HFFc6 (cell line): Measurements from ENCODE around the gene SPOUT1. TPM values are rescaled to one million over a fixed set of nuclear protein-coding genes. Genes with fewer than 3 reads are reported as not detected.
A peak's percentile ranks its signal among the peaks of the same experiment; 100 is the strongest.

ENCODE experiments used
- DNase-seq: peaks from one replicate; pipeline ENCODE4 v3.0.0-alpha.2; 2018
- H3K27ac Mint-ChIP-seq: 2 replicates; pipeline ENCODE4 v1.8.0; 2020; ENCODE audit warnings: mild to moderate bottlenecking, mixed read lengths
- H3K27me3 Mint-ChIP-seq: 2 replicates; pipeline ENCODE4 v1.8.0; 2021; ENCODE audit warnings: mild to moderate bottlenecking, moderate library complexity, mixed read lengths; ENCODE audit not compliant: insufficient read depth
- H3K36me3 Mint-ChIP-seq: 2 replicates; pipeline ENCODE4 v1.8.0; 2021; ENCODE audit warnings: low read depth, mixed read lengths
- H3K4me1 Mint-ChIP-seq: 2 replicates; pipeline ENCODE4 v1.8.0; 2020; ENCODE audit warnings: low read depth, mixed read lengths
- H3K4me3 Mint-ChIP-seq: 2 replicates; pipeline ENCODE4 v1.8.0; 2020; ENCODE audit warnings: mild to moderate bottlenecking, moderate library complexity, mixed read lengths
- H3K9me3 Mint-ChIP-seq: 2 replicates; pipeline ENCODE4 v1.8.0; 2020; ENCODE audit warnings: mild to moderate bottlenecking, mixed read lengths
- total RNA-seq, 6 experiments: library from RNA; stranded (reverse); fragmentation: NEBNext Ultra II Directional; extraction: Animal tissue kit (Norgen Biotek cat#: 25700); gene quantifications; 2 replicates in 1 of 6; 3 replicates in 5 of 6; pipeline ENCODE4 v1.2.3, GENCODE V29; 2021
- TF ChIP-seq, protein P1 (sequence below): fragments of 200-600 bp; sonication (generic); IDR thresholded peaks from 2 replicates; pipeline ENCODE4 v1.5.0; 2021; ENCODE audit warnings: antibody characterized with exemption, mild to moderate bottlenecking

SPOUT1 gene
- total RNA-seq, 6 experiments from 2014 or later: 33.2 to 46.8 (median 38.2) TPM

DNA sequence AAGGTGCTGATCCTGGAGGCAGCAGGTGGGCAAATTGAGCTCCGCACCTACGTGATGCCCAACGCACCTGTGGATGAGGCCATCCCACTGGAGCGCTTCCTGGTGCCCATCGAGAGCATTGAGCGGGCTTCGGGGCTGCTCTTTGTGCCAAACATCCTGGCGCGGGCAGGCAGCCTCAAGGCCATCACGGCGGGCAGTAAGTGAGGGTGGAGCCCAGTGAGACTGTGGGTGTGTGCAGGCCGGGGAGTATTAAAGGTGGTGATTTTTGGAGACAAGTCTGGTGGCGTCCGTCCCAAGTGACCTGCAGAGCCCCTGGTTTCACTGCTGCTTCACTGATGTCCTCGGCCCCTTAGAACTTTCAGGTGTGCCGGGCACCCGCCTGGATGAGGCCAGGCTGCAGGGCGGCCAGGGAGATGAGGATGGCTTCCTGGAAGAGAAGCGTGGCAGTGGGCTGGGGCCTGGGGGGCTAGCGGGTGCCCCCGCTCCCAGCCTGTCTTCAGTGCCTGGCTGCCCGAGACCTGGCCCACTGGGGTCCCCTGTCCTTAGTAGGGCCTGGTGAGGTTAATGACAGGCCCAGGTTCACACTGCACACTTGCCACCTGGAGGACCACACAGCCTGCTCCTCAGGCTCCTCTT lies 7.1 kb downstream of the SPOUT1 start:
- DNase-seq: no peak
- no peak overlapping the region for H3K4me3 Mint-ChIP-seq
- H3K9me3 Mint-ChIP-seq: no peaks in the 10 kb centered on the region
- peaks cover 5% of the 10 kb centered on the region; the same call in 1 of the 2 replicates for H3K36me3 Mint-ChIP-seq
- H3K27me3 Mint-ChIP-seq: peaks cover 2% of the 10 kb centered on the region
- H3K27ac Mint-ChIP-seq: no peak overlapping the region
- peaks cover 9% of the 10 kb centered on the region for H3K4me1 Mint-ChIP-seq
- TF ChIP-seq, protein P1, sequence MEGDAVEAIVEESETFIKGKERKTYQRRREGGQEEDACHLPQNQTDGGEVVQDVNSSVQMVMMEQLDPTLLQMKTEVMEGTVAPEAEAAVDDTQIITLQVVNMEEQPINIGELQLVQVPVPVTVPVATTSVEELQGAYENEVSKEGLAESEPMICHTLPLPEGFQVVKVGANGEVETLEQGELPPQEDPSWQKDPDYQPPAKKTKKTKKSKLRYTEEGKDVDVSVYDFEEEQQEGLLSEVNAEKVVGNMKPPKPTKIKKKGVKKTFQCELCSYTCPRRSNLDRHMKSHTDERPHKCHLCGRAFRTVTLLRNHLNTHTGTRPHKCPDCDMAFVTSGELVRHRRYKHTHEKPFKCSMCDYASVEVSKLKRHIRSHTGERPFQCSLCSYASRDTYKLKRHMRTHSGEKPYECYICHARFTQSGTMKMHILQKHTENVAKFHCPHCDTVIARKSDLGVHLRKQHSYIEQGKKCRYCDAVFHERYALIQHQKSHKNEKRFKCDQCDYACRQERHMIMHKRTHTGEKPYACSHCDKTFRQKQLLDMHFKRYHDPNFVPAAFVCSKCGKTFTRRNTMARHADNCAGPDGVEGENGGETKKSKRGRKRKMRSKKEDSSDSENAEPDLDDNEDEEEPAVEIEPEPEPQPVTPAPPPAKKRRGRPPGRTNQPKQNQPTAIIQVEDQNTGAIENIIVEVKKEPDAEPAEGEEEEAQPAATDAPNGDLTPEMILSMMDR: no peak

DNA sequence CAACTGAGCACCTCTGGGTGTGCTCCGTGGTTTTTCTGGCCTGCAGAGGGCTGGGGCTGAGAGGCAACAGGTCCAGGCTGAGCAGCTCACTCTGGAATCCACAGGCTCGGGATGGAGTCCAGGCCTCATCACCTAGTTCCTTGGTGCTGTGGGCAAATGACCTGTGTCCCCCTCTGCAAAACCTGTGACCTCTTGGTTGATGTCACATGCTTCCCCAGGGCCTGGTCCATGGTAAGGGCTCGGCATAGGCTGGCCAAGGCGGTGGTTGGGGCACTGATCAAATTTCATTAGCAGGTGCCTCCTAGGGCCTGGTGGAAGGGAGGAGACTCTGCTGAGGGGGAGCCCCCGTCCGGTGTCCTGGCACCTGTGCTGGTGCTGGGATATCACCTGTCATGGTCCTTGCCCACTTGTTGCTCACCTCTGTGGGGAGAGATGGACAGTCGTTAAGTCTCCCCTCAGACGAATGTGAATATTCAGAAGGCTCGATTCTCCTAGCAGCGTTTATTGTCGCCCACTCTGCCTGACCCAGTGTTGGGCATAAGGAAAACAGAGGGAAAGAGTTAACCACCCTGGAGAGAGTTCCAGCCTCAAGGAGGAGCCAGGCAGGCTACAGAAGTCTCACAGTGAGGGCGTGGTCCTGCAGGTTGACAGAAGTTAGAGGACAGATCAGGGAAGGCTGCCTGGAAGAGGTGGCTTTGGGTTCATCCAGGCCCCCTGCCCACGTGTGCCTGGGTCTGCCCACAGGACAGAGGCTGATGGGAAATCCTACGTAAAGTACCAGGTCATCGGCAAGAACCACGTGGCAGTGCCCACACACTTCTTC lies 7.8 kb downstream of the SPOUT1 start:
- H3K27ac Mint-ChIP-seq: no peak overlapping the region
- TF ChIP-seq, protein P1: no peak
- no peak for DNase-seq
- H3K27me3 Mint-ChIP-seq: peaks cover 2% of the 10 kb centered on the region
- no peaks in the 10 kb centered on the region for H3K9me3 Mint-ChIP-seq
- H3K36me3 Mint-ChIP-seq: peaks cover 5% of the 10 kb centered on the region; the same call in 1 of the 2 replicates
- H3K4me1 Mint-ChIP-seq: peaks cover 9% of the 10 kb centered on the region
- H3K4me3 Mint-ChIP-seq: no peak overlapping the region

DNA sequence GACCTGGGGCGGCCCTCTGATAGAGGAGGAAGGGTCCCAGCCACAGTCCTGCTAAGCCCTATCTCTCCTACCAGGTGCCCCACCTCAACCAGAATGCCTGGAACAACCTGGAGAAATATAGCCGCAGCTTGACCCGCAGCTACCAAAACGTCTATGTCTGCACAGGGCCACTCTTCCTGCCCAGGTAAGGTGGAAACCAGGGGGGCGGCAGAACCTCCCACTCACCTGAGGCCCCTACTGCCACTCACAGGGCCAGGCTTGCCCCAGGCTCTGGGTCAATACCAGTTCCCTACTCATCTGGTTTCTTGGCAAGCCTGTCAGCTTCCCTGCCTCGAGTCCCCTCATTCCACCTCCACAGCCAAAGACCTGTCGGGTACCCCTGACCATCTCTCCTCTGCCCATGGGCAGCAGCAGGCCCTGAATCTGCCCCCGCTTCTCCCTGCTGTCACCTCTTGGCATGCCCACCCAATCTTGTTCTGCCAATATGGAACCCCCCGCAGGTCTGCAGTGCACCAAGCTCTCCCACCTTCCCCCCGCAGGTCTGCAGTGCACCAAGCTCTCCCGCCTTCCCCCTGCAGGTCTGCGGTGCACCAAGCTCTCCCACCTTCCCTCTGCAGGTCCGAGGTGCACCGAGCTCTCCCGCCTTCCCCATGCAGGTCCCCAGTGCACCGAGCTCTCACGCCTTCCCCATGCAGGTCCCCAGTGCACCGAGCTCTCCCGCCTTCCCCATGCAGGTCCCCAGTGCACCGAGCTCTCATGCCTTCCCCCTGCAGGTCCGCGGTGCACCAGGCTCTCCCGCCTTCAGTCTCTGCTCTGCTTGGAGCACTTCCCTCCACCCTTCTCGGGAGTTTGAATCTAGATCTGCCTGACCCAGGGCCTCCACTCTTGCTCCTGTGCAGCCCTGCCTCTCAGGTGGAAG lies 8.7 kb downstream of the SPOUT1 start:
- no peak overlapping the region for H3K27ac Mint-ChIP-seq
- H3K27me3 Mint-ChIP-seq: peaks cover 2% of the 10 kb centered on the region
- no peak overlapping the region for H3K4me3 Mint-ChIP-seq
- no peaks in the 10 kb centered on the region for H3K9me3 Mint-ChIP-seq
- DNase-seq: no peak
- TF ChIP-seq, protein P1: no peak
- H3K4me1 Mint-ChIP-seq: peaks cover 9% of the 10 kb centered on the region
- peaks cover 5% of the 10 kb centered on the region; the same call in 1 of the 2 replicates for H3K36me3 Mint-ChIP-seq

DNA sequence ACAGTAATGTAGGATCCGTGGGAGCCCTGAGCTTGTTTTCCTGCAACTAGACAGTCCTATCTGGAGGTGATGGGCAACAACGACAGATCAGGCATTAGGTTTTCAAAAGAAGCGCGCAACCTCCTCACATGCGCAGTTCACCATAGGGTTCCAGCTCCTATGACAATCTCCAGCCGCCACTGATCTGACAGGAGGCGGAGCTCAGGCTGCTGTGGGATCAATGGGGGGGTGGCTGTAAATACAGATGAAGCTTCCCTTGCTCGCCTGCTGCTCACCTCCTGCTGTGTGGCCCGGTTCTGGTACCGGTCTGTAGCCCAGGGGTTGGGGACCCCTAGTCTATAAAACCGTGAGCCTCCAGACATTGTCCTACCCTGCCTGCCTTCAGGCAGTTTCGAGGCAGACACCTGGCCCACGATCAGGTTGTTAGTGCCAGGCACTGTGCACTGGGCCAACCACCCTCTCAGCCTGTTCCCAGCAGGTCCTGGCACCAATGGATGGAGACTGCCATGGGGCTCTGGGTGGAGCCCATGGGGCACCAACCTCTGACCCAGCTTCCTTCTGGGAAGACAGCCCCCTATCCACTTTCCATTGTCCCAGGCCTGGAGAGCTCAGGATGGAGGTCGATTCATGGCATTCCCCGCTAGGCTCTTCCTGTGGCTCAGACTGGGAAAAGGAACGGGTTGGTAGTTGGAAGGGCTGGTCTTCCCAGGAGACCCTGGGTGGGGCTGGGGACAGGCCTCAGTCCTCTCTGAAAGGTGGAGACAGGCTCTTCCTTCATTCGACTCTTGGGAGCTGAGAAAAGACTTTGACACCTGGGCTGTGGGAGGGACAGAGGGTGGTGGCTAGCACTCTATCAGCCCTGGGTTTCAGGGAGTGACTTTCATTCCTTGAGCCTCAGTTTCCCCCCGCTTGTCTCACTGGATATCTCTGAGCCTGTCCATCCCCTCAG lies 9.6 kb downstream of the SPOUT1 start:
- Mint-ChIP-seq H3K4me1 (peaks cover 9% of the 10 kb centered on the region), H3K9me3 (no peaks in the 10 kb centered on the region), H3K27me3 (peaks cover 2% of the 10 kb centered on the region)

More for the DNA sequence above, 9.6 kb downstream of the SPOUT1 start:
- Mint-ChIP-seq H3K4me3 (peak overlapping the region; percentile 86), H3K27ac (no peak overlapping the region), H3K36me3 (peaks cover 5% of the 10 kb centered on the region; the same call in 1 of the 2 replicates)
- TF ChIP-seq, protein P1: no peak
- no peak for DNase-seq
